Measurements from ENCODE around the gene SPOCK1. TPM values are rescaled to one million over a fixed set of nuclear protein-coding genes. Genes with fewer than 3 reads are reported as not detected.

SPOCK1 gene
- total and polyA plus RNA-seq, 4 donors = 0.07 to 0.18 (median 0.17) TPM; not detected in 1

- no peaks in the 10 kb centered on the region for H3K27me3 ChIP-seq (ENCODE audit: control insufficient read depth in 4 of 4, insufficient read depth in 4 of 4, low read length in 3 of 4)
- H3K27ac ChIP-seq (ENCODE audit: low read depth in 1 of 2, low read length in 2 of 2) = no peak overlapping the region
- H3K4me1 ChIP-seq (ENCODE audit: control insufficient read depth in 4 of 4, insufficient read depth in 4 of 4, low read length in 3 of 4) = no peaks in the 10 kb centered on the region
- no peaks in the 10 kb centered on the region for H3K36me3 ChIP-seq (ENCODE audit: control insufficient read depth in 4 of 4, insufficient read depth in 3 of 4, low read depth in 1 of 4, low read length in 3 of 4)
- H3K4me3 ChIP-seq (ENCODE audit: low read depth in 1 of 3, low read length in 3 of 3) = no peak overlapping the region
- TF ChIP-seq GABPA (IDR thresholded peaks at IDR 0.05 in 1 of 2, conservative IDR thresholded peaks at IDR 0.05 in 1 of 2) (no peak), HNF4A (conservative IDR thresholded peaks at IDR 0.05) (no peak), JUND (IDR thresholded peaks at IDR 0.05) (no peak)
- 68% methylated on average over 3 of the region's 3 CpGs for WGBS
- H3K9ac ChIP-seq (ENCODE audit: low read depth in 1 of 2, low read length in 2 of 2) = no peak overlapping the region
- no peaks in the 10 kb centered on the region for H3K9me3 ChIP-seq (ENCODE audit: control insufficient read depth in 4 of 4, low read length in 3 of 4)
- no peak for DNase-seq (ENCODE audit: low spot score)
Measured at GRCh38 chr5:137521246-137521645, 22.1 kb upstream of the SPOCK1 start.

DNA sequence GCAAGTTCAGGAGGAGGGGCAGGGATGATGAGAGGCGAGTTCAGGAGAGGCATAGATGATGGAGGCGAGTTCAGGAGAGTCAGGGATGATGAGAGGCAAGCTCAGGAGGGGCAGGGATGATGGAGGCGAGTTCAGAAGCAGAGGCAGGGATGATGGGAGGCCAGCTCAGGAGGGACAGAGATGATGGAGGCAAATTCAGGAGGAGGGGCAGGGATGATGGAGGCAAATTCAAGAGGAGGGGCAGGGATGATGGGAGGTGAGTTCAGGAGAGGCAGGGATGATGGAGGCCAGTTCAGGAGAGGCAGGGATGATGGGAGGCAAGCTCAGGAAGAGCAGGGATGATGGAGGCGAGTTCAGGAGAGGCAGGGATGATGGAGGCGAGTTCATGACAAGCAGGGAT is 17.8 kb upstream of the SPOCK1 start:
- H3K4me3 ChIP-seq (ENCODE audit: low read depth in 1 of 3, low read length in 3 of 3) = no peak overlapping the region
- 68% methylated on average over 5 of the region's 5 CpGs for WGBS
- no peak overlapping the region for H3K27ac ChIP-seq (ENCODE audit: low read depth in 1 of 2, low read length in 2 of 2)
- H3K9ac ChIP-seq (ENCODE audit: low read depth in 1 of 2, low read length in 2 of 2) = no peak overlapping the region
- peaks cover 0 to 3% (median 0%) of the 10 kb centered on the region in 4 donors for H3K27me3 ChIP-seq (ENCODE audit: control insufficient read depth in 4 of 4, insufficient read depth in 4 of 4, low read length in 3 of 4)
- no peaks in the 10 kb centered on the region for H3K36me3 ChIP-seq (ENCODE audit: control insufficient read depth in 4 of 4, insufficient read depth in 3 of 4, low read depth in 1 of 4, low read length in 3 of 4)
- no peaks in the 10 kb centered on the region for H3K4me1 ChIP-seq (ENCODE audit: control insufficient read depth in 4 of 4, insufficient read depth in 4 of 4, low read length in 3 of 4)
- no peaks in the 10 kb centered on the region for H3K9me3 ChIP-seq (ENCODE audit: control insufficient read depth in 4 of 4, low read length in 3 of 4)
- DNase-seq (ENCODE audit: low spot score) = no peak
- no peak for TF ChIP-seq EGR1 (IDR thresholded peaks at IDR 0.05; ENCODE audit: low read depth in 2 of 2)
- TF ChIP-seq FOXA1 (IDR thresholded peaks at IDR 0.05) = no peak
- no peak for TF ChIP-seq GABPA (IDR thresholded peaks at IDR 0.05 in 1 of 2, conservative IDR thresholded peaks at IDR 0.05 in 1 of 2)
- TF ChIP-seq ATF3 (IDR thresholded peaks at IDR 0.05) = no peak
- no peak for TF ChIP-seq YY1 (IDR thresholded peaks at IDR 0.05)
- no peak for TF ChIP-seq HNF4A (conservative IDR thresholded peaks at IDR 0.05)
- TF ChIP-seq NR2F2 (IDR thresholded peaks at IDR 0.05) = no peak
- no peak for TF ChIP-seq SP1 (IDR thresholded peaks at IDR 0.05)
- no peak for TF ChIP-seq RAD21 (IDR thresholded peaks at IDR 0.05)
- no peak for TF ChIP-seq TAF1 (conservative IDR thresholded peaks at IDR 0.05)
- no peak for TF ChIP-seq RXRA (IDR thresholded peaks at IDR 0.05)

GRCh38 chr5:137516251-137516797 is 17.2 kb upstream of the SPOCK1 start:
- H3K9me3 ChIP-seq (ENCODE audit: control insufficient read depth in 4 of 4, low read length in 3 of 4) = no peaks in the 10 kb centered on the region
- no peak overlapping the region for H3K27ac ChIP-seq (ENCODE audit: low read depth in 1 of 2, low read length in 2 of 2)
- no peak overlapping the region for H3K9ac ChIP-seq (ENCODE audit: low read depth in 1 of 2, low read length in 2 of 2)
- H3K27me3 ChIP-seq (ENCODE audit: control insufficient read depth in 4 of 4, insufficient read depth in 4 of 4, low read length in 3 of 4) = peaks cover 0 to 5% (median 0%) of the 10 kb centered on the region in 4 donors
- no peak for TF ChIP-seq YY1 (IDR thresholded peaks at IDR 0.05)
- no peak for TF ChIP-seq ZBTB33 (IDR thresholded peaks at IDR 0.05)
- WGBS = 22% methylated on average over 7 of the region's 7 CpGs
- no peaks in the 10 kb centered on the region for H3K36me3 ChIP-seq (ENCODE audit: control insufficient read depth in 4 of 4, insufficient read depth in 3 of 4, low read depth in 1 of 4, low read length in 3 of 4)
- no peaks in the 10 kb centered on the region for H3K4me1 ChIP-seq (ENCODE audit: control insufficient read depth in 4 of 4, insufficient read depth in 4 of 4, low read length in 3 of 4)
- H3K4me3 ChIP-seq (ENCODE audit: low read depth in 1 of 3, low read length in 3 of 3) = no peak overlapping the region
- DNase-seq (ENCODE audit: low spot score) = no peak
